GM12875 (cell line): ENCODE measurements around the gene SBK3.

Experiments
- H3K4me3 ChIP-seq: one replicate; pipeline ENCODE4 v1.5.1; 2011; ENCODE audit warnings: low read depth, low read length, control low read depth
- TF ChIP-seq, protein P1 (sequence below): IDR thresholded peaks from 2 replicates; pipeline ENCODE4 v1.5.1; 2011; ENCODE audit warnings: low read depth, mild to moderate bottlenecking, control low read depth, inconsistent platforms, low read length, moderate library complexity, borderline replicate concordance; ENCODE audit not compliant: insufficient read depth

Gene SBK3

DNA sequence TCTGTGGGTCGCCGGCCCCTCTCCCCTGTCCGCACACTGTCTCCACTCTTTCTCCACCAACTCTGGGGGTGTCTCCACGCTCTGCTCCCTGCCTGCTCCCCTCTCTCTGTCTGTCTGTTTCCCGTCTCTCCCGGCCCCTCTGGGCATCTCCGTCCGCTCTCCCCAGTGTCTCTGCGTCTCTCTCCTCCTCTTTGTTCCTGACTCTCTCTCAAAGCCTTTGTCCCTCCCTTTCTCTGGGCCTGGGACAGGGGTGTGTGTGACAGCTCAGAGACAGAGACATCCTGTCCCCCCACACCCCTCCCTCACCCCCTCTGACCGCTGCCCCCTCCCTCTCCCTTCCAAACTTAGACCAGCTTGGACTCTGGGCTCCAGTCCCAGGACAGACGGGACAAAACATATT lies 668 bp upstream of the SBK3 start:
- TF ChIP-seq, protein P1, sequence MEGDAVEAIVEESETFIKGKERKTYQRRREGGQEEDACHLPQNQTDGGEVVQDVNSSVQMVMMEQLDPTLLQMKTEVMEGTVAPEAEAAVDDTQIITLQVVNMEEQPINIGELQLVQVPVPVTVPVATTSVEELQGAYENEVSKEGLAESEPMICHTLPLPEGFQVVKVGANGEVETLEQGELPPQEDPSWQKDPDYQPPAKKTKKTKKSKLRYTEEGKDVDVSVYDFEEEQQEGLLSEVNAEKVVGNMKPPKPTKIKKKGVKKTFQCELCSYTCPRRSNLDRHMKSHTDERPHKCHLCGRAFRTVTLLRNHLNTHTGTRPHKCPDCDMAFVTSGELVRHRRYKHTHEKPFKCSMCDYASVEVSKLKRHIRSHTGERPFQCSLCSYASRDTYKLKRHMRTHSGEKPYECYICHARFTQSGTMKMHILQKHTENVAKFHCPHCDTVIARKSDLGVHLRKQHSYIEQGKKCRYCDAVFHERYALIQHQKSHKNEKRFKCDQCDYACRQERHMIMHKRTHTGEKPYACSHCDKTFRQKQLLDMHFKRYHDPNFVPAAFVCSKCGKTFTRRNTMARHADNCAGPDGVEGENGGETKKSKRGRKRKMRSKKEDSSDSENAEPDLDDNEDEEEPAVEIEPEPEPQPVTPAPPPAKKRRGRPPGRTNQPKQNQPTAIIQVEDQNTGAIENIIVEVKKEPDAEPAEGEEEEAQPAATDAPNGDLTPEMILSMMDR: no peak
- no peak overlapping the region for H3K4me3 ChIP-seq

DNA sequence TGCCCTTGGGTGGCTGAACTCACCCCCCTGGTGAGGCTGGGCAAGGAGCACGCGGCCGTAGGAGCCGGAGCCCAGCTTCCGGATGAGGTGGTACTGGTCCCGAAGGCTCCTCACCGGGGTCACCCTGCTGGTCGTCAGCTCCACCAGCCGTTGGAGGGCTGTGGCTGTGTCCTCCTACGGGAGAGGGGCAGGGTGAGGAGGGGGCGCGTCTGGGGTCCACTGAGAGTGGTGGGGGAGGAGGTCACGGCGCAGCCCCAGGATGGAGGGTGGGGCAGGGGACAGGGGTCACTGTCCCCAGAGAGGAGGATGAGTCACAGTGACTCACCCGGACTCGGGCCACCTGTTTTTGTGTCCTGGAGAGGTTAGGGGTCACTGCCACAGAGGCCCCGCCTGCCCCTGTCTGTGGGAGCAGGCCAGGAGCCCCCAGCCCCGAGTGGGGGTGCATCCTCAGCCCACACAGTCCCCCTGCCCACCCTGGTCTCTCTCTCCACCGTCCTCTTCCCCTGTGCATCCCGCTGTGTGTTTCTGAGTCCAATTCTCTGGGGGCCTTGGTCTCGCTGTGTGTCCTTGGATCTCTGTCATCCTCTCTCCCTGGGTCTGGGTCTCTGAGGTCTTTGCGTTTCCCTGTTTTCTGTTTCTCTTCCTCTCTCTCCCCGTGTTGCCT lies 435 bp downstream of the SBK3 start:
- TF ChIP-seq, protein P1: no peak
- H3K4me3 ChIP-seq: no peak overlapping the region

DNA sequence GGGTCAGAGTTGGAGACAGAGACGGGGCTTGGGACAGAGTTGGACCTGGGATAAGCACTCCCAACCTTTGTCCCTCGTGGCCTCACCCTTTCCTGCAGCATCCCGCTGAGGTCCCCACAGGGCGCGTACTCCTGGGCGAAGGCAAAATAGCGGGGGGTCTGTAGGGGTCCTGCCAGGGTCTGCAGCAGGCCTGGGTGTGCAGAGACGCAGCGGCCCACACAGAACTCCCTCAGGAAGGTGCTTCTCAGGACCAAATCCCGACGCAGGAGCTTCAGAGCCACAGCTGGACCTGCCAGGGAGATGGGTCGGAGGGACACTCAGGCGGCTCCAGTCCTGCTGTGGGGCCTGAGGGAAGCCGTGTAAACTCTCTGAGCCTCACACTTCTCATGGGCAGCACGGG lies 1.3 kb downstream of the SBK3 start:
- TF ChIP-seq, protein P1: no peak
- H3K4me3 ChIP-seq: no peak overlapping the region

DNA sequence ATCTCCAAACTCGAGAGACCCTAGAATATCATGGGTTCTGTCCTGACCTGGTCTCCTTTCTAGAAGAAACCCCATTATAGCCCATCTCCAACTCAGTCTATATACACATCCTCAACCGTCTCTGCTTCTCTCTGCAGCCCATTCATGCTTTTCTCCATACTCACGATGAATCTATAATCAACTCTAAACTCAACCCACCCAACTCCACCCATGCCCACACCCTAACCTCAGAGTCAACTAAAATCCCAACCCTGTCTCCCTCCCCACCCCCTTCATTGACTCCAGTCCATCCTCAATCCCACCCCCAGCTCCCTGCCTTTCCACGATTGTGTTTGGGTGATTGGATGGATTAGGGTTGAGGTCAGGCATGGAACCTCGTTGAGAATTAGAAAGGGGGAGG lies 1.8 kb downstream of the SBK3 start:
- TF ChIP-seq, protein P1: no peak
- no peak overlapping the region for H3K4me3 ChIP-seq

DNA sequence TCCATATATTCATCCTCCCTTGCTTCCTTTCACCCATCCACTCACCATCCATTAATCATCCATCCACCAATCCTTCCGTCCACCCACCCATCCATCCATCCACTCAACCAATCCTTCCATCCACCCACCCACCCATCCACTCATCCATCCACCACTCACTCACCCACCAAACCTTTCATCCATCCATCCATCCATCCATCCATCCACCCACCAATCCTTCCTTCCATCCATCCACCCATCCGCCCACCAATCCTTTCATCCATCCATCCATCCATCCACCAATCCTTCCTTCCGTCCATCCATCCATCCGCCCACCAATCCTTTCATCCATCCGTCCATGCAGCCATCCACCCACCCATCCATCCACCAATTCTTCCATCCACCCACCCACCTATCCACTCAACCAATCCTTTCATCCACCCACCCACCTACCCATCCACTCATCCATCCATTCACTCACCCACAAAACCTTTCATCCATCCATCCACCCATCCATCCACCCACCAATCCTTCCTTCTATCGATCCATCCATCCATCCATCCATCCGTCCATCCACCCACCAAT lies 3.0 kb downstream of the SBK3 start:
- H3K4me3 ChIP-seq: no peak overlapping the region
- TF ChIP-seq, protein P1: no peak

DNA sequence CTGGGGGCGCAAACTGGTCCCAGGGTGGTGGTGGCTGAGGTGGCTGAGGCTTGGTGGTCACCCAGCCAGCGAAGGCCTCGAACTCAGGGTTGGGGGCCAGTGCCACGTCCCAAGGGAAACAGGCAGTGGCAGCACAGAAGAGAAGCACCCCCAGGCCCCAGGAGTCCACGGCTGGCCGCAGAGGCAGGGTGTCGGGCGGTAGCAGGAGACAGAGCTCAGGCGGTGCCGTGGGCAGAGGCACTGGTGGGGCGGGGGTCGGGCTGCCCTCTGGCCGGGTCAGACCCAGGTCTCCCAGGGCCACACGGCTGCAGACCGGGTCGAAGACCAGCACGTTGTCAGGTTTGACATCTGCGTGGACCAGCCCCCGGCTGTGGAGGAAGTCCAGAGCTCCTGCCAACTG lies 4.3 kb downstream of the SBK3 start:
- TF ChIP-seq, protein P1: no peak

DNA sequence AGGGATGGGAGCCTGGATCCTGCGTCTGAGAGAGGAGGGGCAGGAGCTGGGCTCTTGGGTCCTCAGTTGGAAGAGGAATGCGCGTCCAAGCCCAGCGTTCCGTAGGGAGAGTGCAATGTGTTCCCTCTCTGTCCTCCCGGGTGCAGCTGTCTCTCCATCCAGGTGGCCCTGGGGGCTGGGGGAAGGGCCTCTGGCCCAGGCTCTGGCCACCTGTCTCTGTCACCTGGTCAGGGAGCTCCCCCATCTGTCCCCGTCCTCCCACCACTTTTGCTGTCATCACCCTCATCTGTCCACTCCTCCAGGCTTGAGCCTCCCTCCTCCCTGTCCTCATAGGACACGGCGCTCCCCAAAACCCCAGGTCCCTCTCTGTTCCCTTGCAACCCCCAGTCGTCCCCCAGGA lies 4.7 kb downstream of the SBK3 start:
- no peak overlapping the region for H3K4me3 ChIP-seq
- TF ChIP-seq, protein P1: no peak

More for the DNA sequence above, 4.3 kb downstream of the SBK3 start:
- H3K4me3 ChIP-seq: no peak overlapping the region
